ENCODE measurements around the gene DCLK3. TPM values are rescaled to one million over a fixed set of nuclear protein-coding genes. Genes with fewer than 3 reads are reported as not detected.

The DCLK3 gene
- total and polyA plus RNA-seq, 2 donors (not counting 1 experiment from before 2014, with no cell fraction given) = not detected

DNA sequence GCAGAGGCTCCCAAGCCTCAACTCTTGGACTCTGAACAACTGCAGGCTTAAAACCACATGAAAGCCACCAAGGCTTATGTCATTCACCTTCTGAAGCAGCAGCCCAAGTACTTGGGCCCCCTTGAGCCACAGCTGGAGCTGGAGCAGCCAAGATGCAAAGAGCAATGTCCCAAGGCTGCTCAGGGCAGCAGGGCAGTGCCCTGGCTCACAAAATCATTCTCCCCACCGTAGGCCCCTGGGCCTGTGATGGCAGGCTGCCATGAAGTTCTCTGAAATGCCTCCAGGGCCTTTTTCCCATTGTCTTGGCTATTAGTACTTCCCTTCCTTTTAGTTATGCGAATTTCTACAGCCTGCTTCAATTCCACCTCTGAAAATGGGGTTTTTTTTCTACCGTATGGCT lies 83.4 kb downstream of the DCLK3 start:
- no peaks in the 10 kb centered on the region for H4K20me1 ChIP-seq (ENCODE audit: control insufficient read depth, extremely low read depth, insufficient read depth, low read length)
- H3K27me3 ChIP-seq (ENCODE audit: control insufficient read depth, insufficient read depth, low read length) = no peaks in the 10 kb centered on the region
- H2AFZ ChIP-seq (ENCODE audit: low read length) = no peak overlapping the region
- H3K4me1 ChIP-seq (ENCODE audit: control insufficient read depth, extremely low read depth, insufficient read depth, low read length) = peaks cover 4% of the 10 kb centered on the region
- no peak overlapping the region for H3K4me2 ChIP-seq (ENCODE audit: extremely low read depth, insufficient read depth, low read length)
- no peak overlapping the region for H3K27ac ChIP-seq (ENCODE audit: insufficient read depth, low read length)
- no peak for DNase-seq (ENCODE audit: low read depth in 2 of 2)
- H3K9ac ChIP-seq (ENCODE audit: insufficient read depth, low read length) = no peak overlapping the region
- TF ChIP-seq, protein P1, sequence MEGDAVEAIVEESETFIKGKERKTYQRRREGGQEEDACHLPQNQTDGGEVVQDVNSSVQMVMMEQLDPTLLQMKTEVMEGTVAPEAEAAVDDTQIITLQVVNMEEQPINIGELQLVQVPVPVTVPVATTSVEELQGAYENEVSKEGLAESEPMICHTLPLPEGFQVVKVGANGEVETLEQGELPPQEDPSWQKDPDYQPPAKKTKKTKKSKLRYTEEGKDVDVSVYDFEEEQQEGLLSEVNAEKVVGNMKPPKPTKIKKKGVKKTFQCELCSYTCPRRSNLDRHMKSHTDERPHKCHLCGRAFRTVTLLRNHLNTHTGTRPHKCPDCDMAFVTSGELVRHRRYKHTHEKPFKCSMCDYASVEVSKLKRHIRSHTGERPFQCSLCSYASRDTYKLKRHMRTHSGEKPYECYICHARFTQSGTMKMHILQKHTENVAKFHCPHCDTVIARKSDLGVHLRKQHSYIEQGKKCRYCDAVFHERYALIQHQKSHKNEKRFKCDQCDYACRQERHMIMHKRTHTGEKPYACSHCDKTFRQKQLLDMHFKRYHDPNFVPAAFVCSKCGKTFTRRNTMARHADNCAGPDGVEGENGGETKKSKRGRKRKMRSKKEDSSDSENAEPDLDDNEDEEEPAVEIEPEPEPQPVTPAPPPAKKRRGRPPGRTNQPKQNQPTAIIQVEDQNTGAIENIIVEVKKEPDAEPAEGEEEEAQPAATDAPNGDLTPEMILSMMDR (conservative IDR thresholded peaks at IDR 0.05 in 1 of 2, IDR thresholded peaks at IDR 0.05 in 1 of 2; ENCODE audit: low read depth in 1 of 2, low read length in 2 of 2) = no peak
- no peak for TF ChIP-seq EZH2 (IDR thresholded peaks at IDR 0.05; ENCODE audit: low read length, missing control alignments)
- no peaks in the 10 kb centered on the region for H3K79me2 ChIP-seq (ENCODE audit: control insufficient read depth, insufficient read depth, low read length)
- no peaks in the 10 kb centered on the region for H3K36me3 ChIP-seq (ENCODE audit: control insufficient read depth, insufficient read depth, low read length)
- no peaks in the 10 kb centered on the region for H3K9me3 ChIP-seq (ENCODE audit: control insufficient read depth, insufficient read depth, low read depth, low read length)
- H3K4me3 ChIP-seq (replicated peaks in 1 of 4; ENCODE audit: control extremely low read depth in 1 of 4, insufficient read depth in 1 of 4, low read depth in 3 of 4, low read length in 4 of 4) = no peak overlapping the region

DNA sequence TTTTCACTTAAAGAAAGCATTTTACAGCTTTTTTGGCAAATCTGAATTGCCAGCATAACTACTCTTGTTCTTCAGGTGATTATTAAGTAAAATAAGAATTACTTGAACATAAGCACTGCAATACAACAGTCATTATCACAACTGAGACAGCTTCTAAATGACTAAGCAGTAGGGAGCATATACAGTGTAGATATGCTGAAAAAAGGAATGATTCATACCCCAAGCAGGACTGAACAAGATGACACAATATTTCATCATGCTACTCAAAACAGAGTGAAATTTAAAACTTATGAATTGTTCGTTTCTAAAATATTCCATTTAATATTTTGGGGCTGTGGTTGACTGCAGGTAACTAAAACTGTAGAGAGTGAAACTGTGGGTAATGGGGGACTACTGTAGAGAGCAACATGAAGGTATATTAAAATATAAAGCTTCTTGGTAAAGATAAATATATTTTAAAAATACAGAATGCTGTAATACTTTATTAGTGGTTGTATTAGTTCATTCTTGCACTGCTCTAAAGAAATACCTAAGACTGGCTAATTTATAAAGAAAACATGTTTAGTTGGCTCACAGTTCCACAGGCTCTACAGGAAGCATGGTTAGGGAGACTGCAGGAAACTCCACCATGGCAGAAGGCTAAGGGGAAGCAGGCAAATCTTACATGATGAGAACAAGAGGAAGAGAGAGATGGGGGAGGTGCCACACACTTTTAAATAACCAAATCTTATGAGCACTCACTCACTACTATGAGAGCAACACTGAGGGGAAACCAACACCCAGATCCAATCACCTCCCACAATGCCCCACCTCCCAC lies 84.8 kb downstream of the DCLK3 start:
- no peak overlapping the region for H3K9ac ChIP-seq (ENCODE audit: insufficient read depth, low read length)
- no peaks in the 10 kb centered on the region for H3K79me2 ChIP-seq (ENCODE audit: control insufficient read depth, insufficient read depth, low read length)
- no peak overlapping the region for H3K4me3 ChIP-seq (replicated peaks in 1 of 4; ENCODE audit: control extremely low read depth in 1 of 4, insufficient read depth in 1 of 4, low read depth in 3 of 4, low read length in 4 of 4)
- no peaks in the 10 kb centered on the region for H3K9me3 ChIP-seq (ENCODE audit: control insufficient read depth, insufficient read depth, low read depth, low read length)
- no peaks in the 10 kb centered on the region for H3K36me3 ChIP-seq (ENCODE audit: control insufficient read depth, insufficient read depth, low read length)
- peak; percentile 92 to 93 for DNase-seq (ENCODE audit: low read depth in 2 of 2)
- H3K27me3 ChIP-seq (ENCODE audit: control insufficient read depth, insufficient read depth, low read length) = no peaks in the 10 kb centered on the region
- no peak for TF ChIP-seq EZH2 (IDR thresholded peaks at IDR 0.05; ENCODE audit: low read length, missing control alignments)
- TF ChIP-seq, protein P1 (conservative IDR thresholded peaks at IDR 0.05 in 1 of 2, IDR thresholded peaks at IDR 0.05 in 1 of 2; ENCODE audit: low read depth in 1 of 2, low read length in 2 of 2) = no peak
- H3K27ac ChIP-seq (ENCODE audit: insufficient read depth, low read length) = peak overlapping the region; percentile 68
- H3K4me2 ChIP-seq (ENCODE audit: extremely low read depth, insufficient read depth, low read length) = peak overlapping the region; percentile 40
- no peak overlapping the region for H2AFZ ChIP-seq (ENCODE audit: low read length)
- no peaks in the 10 kb centered on the region for H4K20me1 ChIP-seq (ENCODE audit: control insufficient read depth, extremely low read depth, insufficient read depth, low read length)
- H3K4me1 ChIP-seq (ENCODE audit: control insufficient read depth, extremely low read depth, insufficient read depth, low read length) = peaks cover 4% of the 10 kb centered on the region

DNA sequence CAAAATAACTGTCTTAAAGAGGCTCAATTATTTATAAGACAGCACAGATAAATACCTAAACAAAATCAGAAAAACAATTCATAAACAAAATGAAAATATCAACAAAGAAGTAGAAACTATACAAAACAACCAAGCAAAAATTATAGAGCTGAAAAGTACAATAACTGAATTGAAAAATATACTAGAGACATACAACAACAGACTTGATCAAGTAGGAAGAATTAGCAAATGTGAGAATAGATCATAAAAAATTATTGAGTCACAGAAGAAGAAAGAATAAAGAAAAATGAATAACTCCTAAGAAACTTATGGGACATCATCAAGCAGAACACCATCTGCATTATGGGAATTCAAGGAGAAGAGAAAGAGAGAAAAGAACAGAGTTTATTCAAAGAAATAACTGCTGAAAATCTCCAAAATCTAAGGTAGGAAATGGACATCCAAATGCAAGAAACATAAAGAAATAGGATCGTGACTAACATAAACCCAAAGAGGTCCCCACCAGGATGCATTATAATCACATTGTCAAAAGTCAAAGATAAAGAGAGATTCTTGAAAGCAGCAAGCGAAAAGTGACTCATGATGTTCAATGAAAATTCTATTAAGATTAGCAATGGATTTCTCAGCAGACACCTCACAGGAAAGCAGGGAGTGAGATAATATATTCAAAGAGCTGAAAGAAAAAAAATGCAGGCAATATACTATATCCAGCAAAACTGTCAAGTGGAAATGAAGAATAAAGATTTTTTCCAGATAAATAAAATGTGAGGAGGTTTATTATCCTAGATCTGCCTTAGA lies 85.9 kb downstream of the DCLK3 start:
- no peak overlapping the region for H2AFZ ChIP-seq (ENCODE audit: low read length)
- no peak overlapping the region for H3K4me2 ChIP-seq (ENCODE audit: extremely low read depth, insufficient read depth, low read length)
- H3K36me3 ChIP-seq (ENCODE audit: control insufficient read depth, insufficient read depth, low read length) = no peaks in the 10 kb centered on the region
- no peaks in the 10 kb centered on the region for H3K27me3 ChIP-seq (ENCODE audit: control insufficient read depth, insufficient read depth, low read length)
- TF ChIP-seq EZH2 (IDR thresholded peaks at IDR 0.05; ENCODE audit: low read length, missing control alignments) = no peak
- TF ChIP-seq, protein P1 (conservative IDR thresholded peaks at IDR 0.05 in 1 of 2, IDR thresholded peaks at IDR 0.05 in 1 of 2; ENCODE audit: low read depth in 1 of 2, low read length in 2 of 2) = no peak
- DNase-seq (ENCODE audit: low read depth in 2 of 2) = peak; percentile 42 to 86
- peak overlapping the region; percentile 68 for H3K27ac ChIP-seq (ENCODE audit: insufficient read depth, low read length)
- H3K79me2 ChIP-seq (ENCODE audit: control insufficient read depth, insufficient read depth, low read length) = no peaks in the 10 kb centered on the region
- H3K4me3 ChIP-seq (replicated peaks in 1 of 4; ENCODE audit: control extremely low read depth in 1 of 4, insufficient read depth in 1 of 4, low read depth in 3 of 4, low read length in 4 of 4) = no peak overlapping the region
- H3K9ac ChIP-seq (ENCODE audit: insufficient read depth, low read length) = no peak overlapping the region
- peaks cover 4% of the 10 kb centered on the region for H3K4me1 ChIP-seq (ENCODE audit: control insufficient read depth, extremely low read depth, insufficient read depth, low read length)
- H3K9me3 ChIP-seq (ENCODE audit: control insufficient read depth, insufficient read depth, low read depth, low read length) = no peaks in the 10 kb centered on the region
- no peaks in the 10 kb centered on the region for H4K20me1 ChIP-seq (ENCODE audit: control insufficient read depth, extremely low read depth, insufficient read depth, low read length)

Data from fibroblast of lung (primary cell).